Thyroid gland (tissue), 4 donors: Measurements from ENCODE around the gene NR1H2.

Experiments
- CTCF ChIP-seq, 6 experiments: fragments of 200-600 bp in 3 of 6; fragments of 450-650 bp in 3 of 6; sonication (generic) in 3 of 6; IDR thresholded peaks; one replicate each; pipeline ENCODE4 v1.5.1; 2016 to 2019; ENCODE audit warnings: antibody characterized with exemption in 6 of 6, mild to moderate bottlenecking in 2 of 6, inconsistent platforms in 1 of 6, moderate library complexity in 1 of 6
- POLR2A ChIP-seq, 2 donors: fragments of 450-650 bp; IDR thresholded peaks; one replicate each; pipeline ENCODE4 v1.6.1; 2017; ENCODE audit warnings: antibody characterized with exemption in 2 of 2, mild to moderate bottlenecking in 2 of 2, moderate library complexity in 1 of 2

GRCh38 chr19:50425581-50425980 lies 49.3 kb downstream of the NR1H2 start:
- TF ChIP-seq CTCF (IDR thresholded peaks at IDR 0.05) (no peak), POLR2A (IDR thresholded peaks at IDR 0.05) (no peak)
